ENCODE data around the gene TNFRSF25. TPM values are rescaled to one million over a fixed set of nuclear protein-coding genes. Genes with fewer than 3 reads are reported as not detected.

Gene TNFRSF25
- total and polyA plus RNA-seq, 9 of the 15 experiments (the other 6 are each of a cell fraction or from before 2014, with no cell fraction given): 0.24 to 0.49 TPM; not detected in 7

- peak; percentile 84; the same call in 1 of the 2 replicates for TF ChIP-seq STAT6 (CRISPR knock-in tag; IDR thresholded peaks at IDR 0.05)
- no peak for TF ChIP-seq FOXA1 (IDR thresholded peaks at IDR 0.05; ENCODE audit: borderline replicate concordance)
- no peak for TF ChIP-seq ZKSCAN3 (CRISPR knock-in tag; IDR thresholded peaks at IDR 0.05)
- peak in 1 of 2 experiments; percentile 38; a peak in 1 of 4 replicates for TF ChIP-seq RCOR1 (IDR thresholded peaks at IDR 0.05; ENCODE audit: borderline replicate concordance in 1 of 2, low read depth in 2 of 2, low read length in 2 of 2)
- TF ChIP-seq ZNF184 (CRISPR knock-in tag; IDR thresholded peaks at IDR 0.05): no peak
- TF ChIP-seq, protein P1, sequence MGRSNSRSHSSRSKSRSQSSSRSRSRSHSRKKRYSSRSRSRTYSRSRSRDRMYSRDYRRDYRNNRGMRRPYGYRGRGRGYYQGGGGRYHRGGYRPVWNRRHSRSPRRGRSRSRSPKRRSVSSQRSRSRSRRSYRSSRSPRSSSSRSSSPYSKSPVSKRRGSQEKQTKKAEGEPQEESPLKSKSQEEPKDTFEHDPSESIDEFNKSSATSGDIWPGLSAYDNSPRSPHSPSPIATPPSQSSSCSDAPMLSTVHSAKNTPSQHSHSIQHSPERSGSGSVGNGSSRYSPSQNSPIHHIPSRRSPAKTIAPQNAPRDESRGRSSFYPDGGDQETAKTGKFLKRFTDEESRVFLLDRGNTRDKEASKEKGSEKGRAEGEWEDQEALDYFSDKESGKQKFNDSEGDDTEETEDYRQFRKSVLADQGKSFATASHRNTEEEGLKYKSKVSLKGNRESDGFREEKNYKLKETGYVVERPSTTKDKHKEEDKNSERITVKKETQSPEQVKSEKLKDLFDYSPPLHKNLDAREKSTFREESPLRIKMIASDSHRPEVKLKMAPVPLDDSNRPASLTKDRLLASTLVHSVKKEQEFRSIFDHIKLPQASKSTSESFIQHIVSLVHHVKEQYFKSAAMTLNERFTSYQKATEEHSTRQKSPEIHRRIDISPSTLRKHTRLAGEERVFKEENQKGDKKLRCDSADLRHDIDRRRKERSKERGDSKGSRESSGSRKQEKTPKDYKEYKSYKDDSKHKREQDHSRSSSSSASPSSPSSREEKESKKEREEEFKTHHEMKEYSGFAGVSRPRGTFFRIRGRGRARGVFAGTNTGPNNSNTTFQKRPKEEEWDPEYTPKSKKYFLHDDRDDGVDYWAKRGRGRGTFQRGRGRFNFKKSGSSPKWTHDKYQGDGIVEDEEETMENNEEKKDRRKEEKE (IDR thresholded peaks at IDR 0.05; ENCODE audit: borderline replicate concordance in 1 of 2, control insufficient read depth in 1 of 2, low read depth in 2 of 2, low read length in 1 of 2): no peak
- TF ChIP-seq, protein P2, sequence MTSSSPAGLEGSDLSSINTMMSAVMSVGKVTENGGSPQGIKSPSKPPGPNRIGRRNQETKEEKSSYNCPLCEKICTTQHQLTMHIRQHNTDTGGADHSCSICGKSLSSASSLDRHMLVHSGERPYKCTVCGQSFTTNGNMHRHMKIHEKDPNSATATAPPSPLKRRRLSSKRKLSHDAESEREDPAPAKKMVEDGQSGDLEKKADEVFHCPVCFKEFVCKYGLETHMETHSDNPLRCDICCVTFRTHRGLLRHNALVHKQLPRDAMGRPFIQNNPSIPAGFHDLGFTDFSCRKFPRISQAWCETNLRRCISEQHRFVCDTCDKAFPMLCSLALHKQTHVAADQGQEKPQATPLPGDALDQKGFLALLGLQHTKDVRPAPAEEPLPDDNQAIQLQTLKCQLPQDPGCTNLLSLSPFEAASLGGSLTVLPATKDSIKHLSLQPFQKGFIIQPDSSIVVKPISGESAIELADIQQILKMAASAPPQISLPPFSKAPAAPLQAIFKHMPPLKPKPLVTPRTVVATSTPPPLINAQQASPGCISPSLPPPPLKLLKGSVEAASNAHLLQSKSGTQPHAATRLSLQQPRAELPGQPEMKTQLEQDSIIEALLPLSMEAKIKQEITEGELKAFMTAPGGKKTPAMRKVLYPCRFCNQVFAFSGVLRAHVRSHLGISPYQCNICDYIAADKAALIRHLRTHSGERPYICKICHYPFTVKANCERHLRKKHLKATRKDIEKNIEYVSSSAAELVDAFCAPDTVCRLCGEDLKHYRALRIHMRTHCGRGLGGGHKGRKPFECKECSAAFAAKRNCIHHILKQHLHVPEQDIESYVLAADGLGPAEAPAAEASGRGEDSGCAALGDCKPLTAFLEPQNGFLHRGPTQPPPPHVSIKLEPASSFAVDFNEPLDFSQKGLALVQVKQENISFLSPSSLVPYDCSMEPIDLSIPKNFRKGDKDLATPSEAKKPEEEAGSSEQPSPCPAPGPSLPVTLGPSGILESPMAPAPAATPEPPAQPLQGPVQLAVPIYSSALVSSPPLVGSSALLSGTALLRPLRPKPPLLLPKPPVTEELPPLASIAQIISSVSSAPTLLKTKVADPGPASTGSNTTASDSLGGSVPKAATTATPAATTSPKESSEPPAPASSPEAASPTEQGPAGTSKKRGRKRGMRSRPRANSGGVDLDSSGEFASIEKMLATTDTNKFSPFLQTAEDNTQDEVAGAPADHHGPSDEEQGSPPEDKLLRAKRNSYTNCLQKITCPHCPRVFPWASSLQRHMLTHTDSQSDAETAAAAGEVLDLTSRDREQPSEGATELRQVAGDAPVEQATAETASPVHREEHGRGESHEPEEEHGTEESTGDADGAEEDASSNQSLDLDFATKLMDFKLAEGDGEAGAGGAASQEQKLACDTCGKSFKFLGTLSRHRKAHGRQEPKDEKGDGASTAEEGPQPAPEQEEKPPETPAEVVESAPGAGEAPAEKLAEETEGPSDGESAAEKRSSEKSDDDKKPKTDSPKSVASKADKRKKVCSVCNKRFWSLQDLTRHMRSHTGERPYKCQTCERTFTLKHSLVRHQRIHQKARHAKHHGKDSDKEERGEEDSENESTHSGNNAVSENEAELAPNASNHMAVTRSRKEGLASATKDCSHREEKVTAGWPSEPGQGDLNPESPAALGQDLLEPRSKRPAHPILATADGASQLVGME (CRISPR knock-in tag; IDR thresholded peaks at IDR 0.05): no peak
- no peak for TF ChIP-seq FIP1L1 (IDR thresholded peaks at IDR 0.05; ENCODE audit: low read depth, low read length, poor library complexity, severe bottlenecking)
- no peak for TF ChIP-seq MAFG (tag; conservative IDR thresholded peaks at IDR 0.05)
- no peak for TF ChIP-seq DACH1 (IDR thresholded peaks at IDR 0.05; ENCODE audit: partially characterized antibody)
- 0 out of 2 replicates have a peak, but pooled peaks have one; percentile 21 for TF ChIP-seq L3MBTL2 (IDR thresholded peaks at IDR 0.05)
- TF ChIP-seq SMC3 (conservative IDR thresholded peaks at IDR 0.05; ENCODE audit: insufficient read depth, low read depth, low read length): peak; percentile 75
- peak; percentile 77; the same call in 1 of the 2 replicates for TF ChIP-seq RBM14 (IDR thresholded peaks at IDR 0.05; ENCODE audit: borderline replicate concordance, insufficient read depth, low read depth, low read length)
- TF ChIP-seq BHLHE40 (IDR thresholded peaks at IDR 0.05; ENCODE audit: low read length): no peak; the same call in 1 of the 2 replicates
- TF ChIP-seq ZNF696 (CRISPR knock-in tag; conservative IDR thresholded peaks at IDR 0.05): no peak
Measured at GRCh38 chr1:6475381-6476133, 9.6 kb upstream of the TNFRSF25 start (continued).
